SU-DHL-6 (cell line): Measurements from ENCODE around the gene WFDC10A.

Experiments used
- EZH2phosphoT487 ChIP-seq: fragments of 200-600 bp; sonication (generic), shearing (Covaris generic); conservative IDR thresholded peaks from 2 replicates; pipeline ENCODE4 v1.6.1; 2018; ENCODE audit warnings: mild to moderate bottlenecking, antibody characterized with exemption, low read length, moderate library complexity, mixed read lengths
- TF ChIP-seq, protein P1 (sequence below): fragments of 200-600 bp; sonication (generic); IDR thresholded peaks from one replicate; pipeline ENCODE4 v1.5.1; 2017; ENCODE audit warnings: antibody characterized with exemption, mild to moderate bottlenecking, low read length, moderate library complexity; ENCODE audit not compliant: insufficient read depth, poor library complexity, severe bottlenecking

DNA sequence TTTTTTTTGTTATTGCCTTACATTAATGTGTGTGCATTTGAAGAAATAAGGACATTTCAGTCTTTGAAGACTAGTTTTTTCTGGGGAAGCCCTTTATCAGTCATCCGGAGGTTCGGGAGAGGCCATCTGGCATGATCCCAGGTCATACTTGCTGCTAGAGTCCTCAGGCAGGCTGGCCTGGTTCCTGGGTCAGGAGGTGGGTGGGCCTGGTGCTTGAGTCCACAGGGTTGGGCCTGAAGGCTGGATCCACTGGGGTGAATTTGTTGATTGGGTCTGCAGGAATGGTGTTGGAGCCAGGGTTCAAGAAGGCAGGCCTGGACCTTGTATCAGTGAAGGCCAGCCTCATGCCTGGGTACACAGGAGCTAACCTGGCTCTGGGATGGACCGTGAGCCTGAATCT lies 17.3 kb downstream of the WFDC10A start:
- TF ChIP-seq, protein P1, sequence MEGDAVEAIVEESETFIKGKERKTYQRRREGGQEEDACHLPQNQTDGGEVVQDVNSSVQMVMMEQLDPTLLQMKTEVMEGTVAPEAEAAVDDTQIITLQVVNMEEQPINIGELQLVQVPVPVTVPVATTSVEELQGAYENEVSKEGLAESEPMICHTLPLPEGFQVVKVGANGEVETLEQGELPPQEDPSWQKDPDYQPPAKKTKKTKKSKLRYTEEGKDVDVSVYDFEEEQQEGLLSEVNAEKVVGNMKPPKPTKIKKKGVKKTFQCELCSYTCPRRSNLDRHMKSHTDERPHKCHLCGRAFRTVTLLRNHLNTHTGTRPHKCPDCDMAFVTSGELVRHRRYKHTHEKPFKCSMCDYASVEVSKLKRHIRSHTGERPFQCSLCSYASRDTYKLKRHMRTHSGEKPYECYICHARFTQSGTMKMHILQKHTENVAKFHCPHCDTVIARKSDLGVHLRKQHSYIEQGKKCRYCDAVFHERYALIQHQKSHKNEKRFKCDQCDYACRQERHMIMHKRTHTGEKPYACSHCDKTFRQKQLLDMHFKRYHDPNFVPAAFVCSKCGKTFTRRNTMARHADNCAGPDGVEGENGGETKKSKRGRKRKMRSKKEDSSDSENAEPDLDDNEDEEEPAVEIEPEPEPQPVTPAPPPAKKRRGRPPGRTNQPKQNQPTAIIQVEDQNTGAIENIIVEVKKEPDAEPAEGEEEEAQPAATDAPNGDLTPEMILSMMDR, result no peak
- TF ChIP-seq EZH2phosphoT487, result no peak
